Measurements from ENCODE around the gene GOLGA8S. TPM values are rescaled to one million over a fixed set of nuclear protein-coding genes. Genes with fewer than 3 reads are reported as not detected.
"Not testable (repeated sequence)": the region's sequence is repeated elsewhere in the genome, so short reads cannot be mapped to it uniquely, and the experiment has no call there.

The GOLGA8S gene
- polyA plus RNA-seq, 3 donors from 2014 or later = 0.07 TPM; not detected in 2

- H3K4me3 Mint-ChIP-seq = no peak overlapping the region
- H3K4me1 Mint-ChIP-seq = no peaks in the 10 kb centered on the region
- H3K36me3 Mint-ChIP-seq = no peaks in the 10 kb centered on the region
- no peak for DNase-seq
- no peak overlapping the region for H3K27ac Mint-ChIP-seq
- H3K27me3 Mint-ChIP-seq (ENCODE audit: low read depth in 3 of 3) = peaks cover 0 to 3% (median 0%) of the 10 kb centered on the region in 3 donors
- H3K9me3 Mint-ChIP-seq = peaks cover 0 to 3% (median 0%) of the 10 kb centered on the region in 6 donors
These were observed 57.3 kb downstream of the GOLGA8S start for GRCh38 chr15:23411841-23412240.

- not testable (repeated sequence) for H3K9me3 Mint-ChIP-seq; H3K4me1 Mint-ChIP-seq; H3K27me3 Mint-ChIP-seq (ENCODE audit: low read depth in 3 of 3); H3K27ac Mint-ChIP-seq; DNase-seq; H3K36me3 Mint-ChIP-seq; H3K4me3 Mint-ChIP-seq
These were observed 58.5 kb downstream of the GOLGA8S start for GRCh38 chr15:23412881-23413600.

Other genes starting within 250 kb of the GOLGA8S start
- not detected for gene GOLGA6L1, start 217.9 kb upstream of the GOLGA8S start, polyA plus RNA-seq
- not detected for gene GOLGA6L26, start 20.6 kb upstream of the GOLGA8S start, polyA plus RNA-seq
- not detected for gene GOLGA6L2, start 92.5 kb downstream of the GOLGA8S start, polyA plus RNA-seq
- under 1 TPM in 1 of 3 donors, not detected in 2; 0.68 TPM for gene MKRN3, start 210.9 kb downstream of the GOLGA8S start, polyA plus RNA-seq